Measurements from ENCODE around the gene NOSTRIN. TPM values are rescaled to one million over a fixed set of nuclear protein-coding genes. Genes with fewer than 3 reads are reported as not detected.

Gene NOSTRIN
- total RNA-seq, 1 experiment from 2014 or later: 0.51 TPM

- Mint-ChIP-seq H3K27ac (ENCODE audit: low read depth, unreplicated experiment) (no peak overlapping the region), H3K4me1 (ENCODE audit: insufficient read depth, unreplicated experiment) (no peaks in the 10 kb centered on the region), H3K36me3 (ENCODE audit: insufficient read depth, unreplicated experiment) (no peaks in the 10 kb centered on the region), H3K27me3 (ENCODE audit: insufficient read depth, unreplicated experiment) (peaks cover 11% of the 10 kb centered on the region), H3K9me3 (ENCODE audit: unreplicated experiment) (no peaks in the 10 kb centered on the region), H3K4me3 (ENCODE audit: unreplicated experiment) (no peak overlapping the region)
- ChIA-PET CTCF (interaction anchor here (0.6 to 1.7 kb wide), 3 partner anchors 15 to 32 kb away, joined by 3 to 4 read pairs (median 3); no protein-coding TSS in a partner anchor), POLR2A (no interaction called here)
- no TSS peak for BruUV-seq (replicated peaks)
- intact Hi-C loops (cut with micrococcal nuclease): no loop called here
- TF ChIP-seq, protein P1, sequence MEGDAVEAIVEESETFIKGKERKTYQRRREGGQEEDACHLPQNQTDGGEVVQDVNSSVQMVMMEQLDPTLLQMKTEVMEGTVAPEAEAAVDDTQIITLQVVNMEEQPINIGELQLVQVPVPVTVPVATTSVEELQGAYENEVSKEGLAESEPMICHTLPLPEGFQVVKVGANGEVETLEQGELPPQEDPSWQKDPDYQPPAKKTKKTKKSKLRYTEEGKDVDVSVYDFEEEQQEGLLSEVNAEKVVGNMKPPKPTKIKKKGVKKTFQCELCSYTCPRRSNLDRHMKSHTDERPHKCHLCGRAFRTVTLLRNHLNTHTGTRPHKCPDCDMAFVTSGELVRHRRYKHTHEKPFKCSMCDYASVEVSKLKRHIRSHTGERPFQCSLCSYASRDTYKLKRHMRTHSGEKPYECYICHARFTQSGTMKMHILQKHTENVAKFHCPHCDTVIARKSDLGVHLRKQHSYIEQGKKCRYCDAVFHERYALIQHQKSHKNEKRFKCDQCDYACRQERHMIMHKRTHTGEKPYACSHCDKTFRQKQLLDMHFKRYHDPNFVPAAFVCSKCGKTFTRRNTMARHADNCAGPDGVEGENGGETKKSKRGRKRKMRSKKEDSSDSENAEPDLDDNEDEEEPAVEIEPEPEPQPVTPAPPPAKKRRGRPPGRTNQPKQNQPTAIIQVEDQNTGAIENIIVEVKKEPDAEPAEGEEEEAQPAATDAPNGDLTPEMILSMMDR (IDR thresholded peaks at IDR 0.05; ENCODE audit: unreplicated experiment): no peak
- DNase-seq (ENCODE audit: unreplicated experiment): no peak
Observed at GRCh38 chr2:168784993-168785392, 17.4 kb upstream of the NOSTRIN start.

DNA sequence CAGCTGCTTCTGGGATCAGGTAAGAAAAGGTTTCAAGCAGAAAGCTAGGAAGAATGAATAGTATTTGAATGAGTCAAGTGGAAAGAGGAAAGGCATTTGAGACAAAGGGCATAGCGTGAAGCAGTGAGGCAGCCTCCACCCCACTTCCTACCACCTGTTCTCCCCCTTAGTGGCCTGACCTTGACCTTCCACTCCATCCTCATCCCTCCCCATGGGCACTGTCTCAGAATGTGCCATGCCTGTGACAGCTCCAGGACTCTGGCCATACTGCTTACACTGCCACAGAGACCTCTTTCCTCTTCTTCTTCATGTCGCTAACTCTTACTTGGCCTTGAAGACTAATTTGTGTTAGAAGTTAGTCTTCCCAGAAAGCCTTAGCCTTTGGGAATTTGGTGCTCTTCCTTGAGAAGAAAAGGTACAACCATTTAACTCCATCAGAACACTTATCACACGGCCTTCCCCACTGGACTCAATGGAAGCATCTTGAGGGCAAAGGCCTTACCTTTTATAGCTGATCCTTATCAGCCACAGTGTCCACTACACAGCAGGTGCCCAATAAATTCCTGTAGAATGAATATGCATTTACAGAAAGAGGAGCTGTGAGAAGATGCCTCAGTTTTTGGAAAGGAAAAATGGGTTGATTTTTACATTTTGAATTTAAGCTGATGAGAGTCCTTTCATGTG lies 15.2 kb upstream of the NOSTRIN start:
- no peaks in the 10 kb centered on the region for H3K4me1 Mint-ChIP-seq (ENCODE audit: insufficient read depth, unreplicated experiment)
- DNase-seq (ENCODE audit: unreplicated experiment): no peak
- ChIA-PET POLR2A (no interaction called here), CTCF (no interaction called here)
- no TSS peak for BruUV-seq (replicated peaks)
- intact Hi-C loops (cut with micrococcal nuclease): no loop called here
- no peaks in the 10 kb centered on the region for H3K9me3 Mint-ChIP-seq (ENCODE audit: unreplicated experiment)
- TF ChIP-seq, protein P1 (IDR thresholded peaks at IDR 0.05; ENCODE audit: unreplicated experiment): no peak
- H3K36me3 Mint-ChIP-seq (ENCODE audit: insufficient read depth, unreplicated experiment): no peaks in the 10 kb centered on the region
- peaks cover 11% of the 10 kb centered on the region for H3K27me3 Mint-ChIP-seq (ENCODE audit: insufficient read depth, unreplicated experiment)
- H3K4me3 Mint-ChIP-seq (ENCODE audit: unreplicated experiment): no peak overlapping the region
- no peak overlapping the region for H3K27ac Mint-ChIP-seq (ENCODE audit: low read depth, unreplicated experiment)

- Mint-ChIP-seq H3K4me3 (ENCODE audit: unreplicated experiment) (no peak overlapping the region), H3K36me3 (ENCODE audit: insufficient read depth, unreplicated experiment) (no peaks in the 10 kb centered on the region), H3K27me3 (ENCODE audit: insufficient read depth, unreplicated experiment) (peaks cover 11% of the 10 kb centered on the region), H3K27ac (ENCODE audit: low read depth, unreplicated experiment) (no peak overlapping the region), H3K4me1 (ENCODE audit: insufficient read depth, unreplicated experiment) (no peaks in the 10 kb centered on the region), H3K9me3 (ENCODE audit: unreplicated experiment) (no peaks in the 10 kb centered on the region)
- TF ChIP-seq, protein P1 (IDR thresholded peaks at IDR 0.05; ENCODE audit: unreplicated experiment): no peak
- BruUV-seq (replicated peaks): no TSS peak
- ChIA-PET POLR2A (no interaction called here), CTCF (no interaction called here)
- intact Hi-C loops (cut with micrococcal nuclease): no loop called here
- DNase-seq (ENCODE audit: unreplicated experiment): no peak
Observed at GRCh38 chr2:168787782-168788376, 14.6 kb upstream of the NOSTRIN start.

- Mint-ChIP-seq H3K4me1 (ENCODE audit: insufficient read depth, unreplicated experiment) (no peaks in the 10 kb centered on the region), H3K36me3 (ENCODE audit: insufficient read depth, unreplicated experiment) (no peaks in the 10 kb centered on the region), H3K4me3 (ENCODE audit: unreplicated experiment) (no peak overlapping the region), H3K9me3 (ENCODE audit: unreplicated experiment) (no peaks in the 10 kb centered on the region), H3K27me3 (ENCODE audit: insufficient read depth, unreplicated experiment) (peaks cover 11% of the 10 kb centered on the region), H3K27ac (ENCODE audit: low read depth, unreplicated experiment) (no peak overlapping the region)
- BruUV-seq (replicated peaks): no TSS peak
- ChIA-PET CTCF (interaction anchor here (0.7 kb wide), 1 partner anchor 35 kb away, joined by 3 read pairs; no protein-coding TSS in a partner anchor), POLR2A (interaction anchor here (1.0 kb wide), 1 partner anchor 130 kb away, joined by 3 read pairs; no protein-coding TSS in a partner anchor)
- TF ChIP-seq, protein P1 (IDR thresholded peaks at IDR 0.05; ENCODE audit: unreplicated experiment): no peak
- no peak for DNase-seq (ENCODE audit: unreplicated experiment)
- intact Hi-C loops (cut with micrococcal nuclease): no loop called here
Observed at GRCh38 chr2:168789776-168790175, 12.7 kb upstream of the NOSTRIN start.
